ENCODE results near the gene C12orf54.
"Not testable (repeated sequence)": the region's sequence is repeated elsewhere in the genome, so short reads cannot be mapped to it uniquely, and the experiment has no call there.

C12orf54 gene

DNA sequence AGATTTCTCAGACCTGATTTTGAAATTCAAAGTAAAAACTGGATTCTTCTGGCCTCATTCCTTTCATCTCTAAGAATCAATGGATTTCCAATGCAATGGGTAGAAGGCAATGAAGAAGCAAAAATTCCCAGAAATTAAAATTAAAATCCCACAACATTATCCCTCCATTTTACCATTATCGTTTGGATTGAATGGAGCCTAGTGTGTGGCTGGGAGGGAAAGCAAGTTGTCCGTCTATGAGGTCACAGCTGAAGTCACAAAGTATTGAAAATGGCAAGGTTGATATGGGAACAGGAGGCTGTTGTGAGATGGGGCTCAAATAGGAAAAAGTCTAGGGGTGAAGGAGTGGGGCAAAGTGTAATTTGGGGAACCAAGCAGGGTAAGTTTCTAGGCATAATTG, at the start of gene C12orf54:
C12orf54 (plus strand) TSS at position 301 of the 400 bp plus-strand sequence. CDS start 799 bp downstream, outside the sequence.
- TF ChIP-seq, protein P1, sequence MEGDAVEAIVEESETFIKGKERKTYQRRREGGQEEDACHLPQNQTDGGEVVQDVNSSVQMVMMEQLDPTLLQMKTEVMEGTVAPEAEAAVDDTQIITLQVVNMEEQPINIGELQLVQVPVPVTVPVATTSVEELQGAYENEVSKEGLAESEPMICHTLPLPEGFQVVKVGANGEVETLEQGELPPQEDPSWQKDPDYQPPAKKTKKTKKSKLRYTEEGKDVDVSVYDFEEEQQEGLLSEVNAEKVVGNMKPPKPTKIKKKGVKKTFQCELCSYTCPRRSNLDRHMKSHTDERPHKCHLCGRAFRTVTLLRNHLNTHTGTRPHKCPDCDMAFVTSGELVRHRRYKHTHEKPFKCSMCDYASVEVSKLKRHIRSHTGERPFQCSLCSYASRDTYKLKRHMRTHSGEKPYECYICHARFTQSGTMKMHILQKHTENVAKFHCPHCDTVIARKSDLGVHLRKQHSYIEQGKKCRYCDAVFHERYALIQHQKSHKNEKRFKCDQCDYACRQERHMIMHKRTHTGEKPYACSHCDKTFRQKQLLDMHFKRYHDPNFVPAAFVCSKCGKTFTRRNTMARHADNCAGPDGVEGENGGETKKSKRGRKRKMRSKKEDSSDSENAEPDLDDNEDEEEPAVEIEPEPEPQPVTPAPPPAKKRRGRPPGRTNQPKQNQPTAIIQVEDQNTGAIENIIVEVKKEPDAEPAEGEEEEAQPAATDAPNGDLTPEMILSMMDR (IDR thresholded peaks at IDR 0.05; ENCODE audit: low read depth, low read length, missing control alignments): no peak
- no peak for DNase-seq (ENCODE audit: low read depth)
- no peak within 1 kb of the TSS for H3K4me3 ChIP-seq (ENCODE audit: low read depth, low read length)

DNA sequence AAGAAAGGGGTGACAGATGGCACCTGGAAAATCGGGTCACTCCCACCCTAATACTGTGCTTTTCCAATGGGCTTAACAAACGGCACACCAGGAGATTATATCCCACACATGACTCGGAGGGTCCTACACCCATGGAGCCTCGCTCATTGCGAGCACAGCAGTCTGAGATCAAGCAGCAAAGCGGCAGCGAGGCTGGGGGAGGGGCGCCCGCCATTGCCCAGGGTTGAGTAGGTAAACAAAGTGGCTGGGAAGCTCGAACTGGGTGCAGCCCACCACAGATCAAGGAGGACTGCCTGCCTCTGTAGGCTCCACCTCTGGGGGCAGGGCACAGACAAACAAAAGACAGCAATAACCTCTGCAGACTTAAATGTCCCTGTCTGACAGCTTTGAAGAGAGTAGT, 48.3 kb upstream of the C12orf54 start:
- DNase-seq (ENCODE audit: low read depth); H3K4me3 ChIP-seq (ENCODE audit: low read depth, low read length): not testable (repeated sequence)

DNA sequence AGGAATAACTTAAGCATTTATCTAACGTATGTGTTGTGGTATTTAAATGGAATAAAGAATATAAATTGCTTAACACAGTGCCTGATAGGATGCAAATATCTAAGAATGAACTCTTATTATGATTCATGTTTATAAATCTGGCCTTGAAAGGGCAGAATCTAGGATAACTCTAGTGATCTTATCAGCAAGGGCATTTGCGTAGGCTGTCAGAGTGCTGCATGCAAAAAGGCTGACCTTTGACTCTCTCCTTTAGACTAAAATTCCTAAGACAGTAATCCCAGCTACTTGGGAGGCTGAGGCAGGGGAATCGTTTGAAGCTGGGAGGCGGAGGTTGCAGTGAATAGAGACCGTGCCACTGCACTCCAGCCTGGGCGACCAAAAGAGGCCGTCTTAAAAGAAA, 41.2 kb upstream of the C12orf54 start:
- no peak for DNase-seq (ENCODE audit: low read depth)
- H3K4me3 ChIP-seq (ENCODE audit: low read depth, low read length): no peak overlapping the region
- TF ChIP-seq, protein P1 (IDR thresholded peaks at IDR 0.05; ENCODE audit: low read depth, low read length, missing control alignments): no peak

- TF ChIP-seq, protein P1 (IDR thresholded peaks at IDR 0.05; ENCODE audit: low read depth, low read length, missing control alignments): peak; percentile 53
- H3K4me3 ChIP-seq (ENCODE audit: low read depth, low read length): no peak overlapping the region
- DNase-seq (ENCODE audit: low read depth): no peak
Measured at GRCh38 chr12:48442179-48442847, 40.0 kb upstream of the C12orf54 start.

GRCh38 chr12:48445538-48445937, 36.8 kb upstream of the C12orf54 start:
- TF ChIP-seq, protein P1 (IDR thresholded peaks at IDR 0.05; ENCODE audit: low read depth, low read length, missing control alignments): no peak
- DNase-seq (ENCODE audit: low read depth): no peak

GRCh38 chr12:48446161-48446776, 36.0 kb upstream of the C12orf54 start:
- DNase-seq (ENCODE audit: low read depth): no peak
- no peak overlapping the region for H3K4me3 ChIP-seq (ENCODE audit: low read depth, low read length)
- TF ChIP-seq, protein P1 (IDR thresholded peaks at IDR 0.05; ENCODE audit: low read depth, low read length, missing control alignments): no peak

More at GRCh38 chr12:48445538-48445937, 36.8 kb upstream of the C12orf54 start:
- H3K4me3 ChIP-seq (ENCODE audit: low read depth, low read length): no peak overlapping the region

- no peak overlapping the region for H3K4me3 ChIP-seq (ENCODE audit: low read depth, low read length)
- TF ChIP-seq, protein P1 (IDR thresholded peaks at IDR 0.05; ENCODE audit: low read depth, low read length, missing control alignments): no peak
- no peak for DNase-seq (ENCODE audit: low read depth)
Measured at GRCh38 chr12:48447755-48448154, 34.5 kb upstream of the C12orf54 start.

Measured in GM12864 (cell line).